Chondrocyte (in vitro differentiated cells): ENCODE data around the gene THSD4. TPM values are rescaled to one million over a fixed set of nuclear protein-coding genes. Genes with fewer than 3 reads are reported as not detected.

Experiments
- DNase-seq: peaks from one replicate; pipeline ENCODE4 v3.0.0; 2021; ENCODE audit warnings: mixed read lengths, low spot score
- H3K27ac Mint-ChIP-seq: one replicate; pipeline ENCODE4 v1.8.0; 2021; ENCODE audit warnings: mild to moderate bottlenecking, moderate library complexity, mixed read lengths; ENCODE audit not compliant: unreplicated experiment
- H3K27me3 Mint-ChIP-seq: 2 replicates; pipeline ENCODE4 v1.8.0; 2021; ENCODE audit warnings: low read depth, mixed read lengths
- H3K36me3 Mint-ChIP-seq: 2 replicates; pipeline ENCODE4 v1.8.0; 2021; ENCODE audit warnings: low read depth, mixed read lengths
- H3K4me1 Mint-ChIP-seq: 2 replicates; pipeline ENCODE4 v1.8.0; 2021; ENCODE audit warnings: low read depth, mild to moderate bottlenecking, mixed read lengths
- H3K4me3 Mint-ChIP-seq: one replicate; pipeline ENCODE4 v1.8.0; 2021; ENCODE audit warnings: mild to moderate bottlenecking, moderate library complexity, mixed read lengths; ENCODE audit not compliant: unreplicated experiment
- H3K9me3 Mint-ChIP-seq: 2 replicates; pipeline ENCODE4 v1.8.0; 2021; ENCODE audit warnings: low read depth, mixed read lengths
- CTCF ChIP-seq: fragments of 200-600 bp; sonication (generic); IDR thresholded peaks from 2 replicates; pipeline ENCODE4 v1.5.0; 2021; ENCODE audit warnings: antibody characterized with exemption, mild to moderate bottlenecking, moderate library complexity
- total RNA-seq: library from RNA; stranded (reverse); gene quantifications from 3 replicates; pipeline ENCODE4 v1.2.1, GENCODE V29; 2021

THSD4 gene
- total RNA-seq, 1 donor from 2014 or later = 3.4 TPM

- no peak for DNase-seq
- Mint-ChIP-seq H3K4me1 (peaks cover 15% of the 10 kb centered on the region), H3K36me3 (no peaks in the 10 kb centered on the region), H3K27ac (peak overlapping the region; percentile 51), H3K27me3 (no peaks in the 10 kb centered on the region), H3K4me3 (no peak overlapping the region), H3K9me3 (no peaks in the 10 kb centered on the region)
- no peak for TF ChIP-seq CTCF
Measured at GRCh38 chr15:71180986-71181853, 65.9 kb downstream of the THSD4 start.

DNA sequence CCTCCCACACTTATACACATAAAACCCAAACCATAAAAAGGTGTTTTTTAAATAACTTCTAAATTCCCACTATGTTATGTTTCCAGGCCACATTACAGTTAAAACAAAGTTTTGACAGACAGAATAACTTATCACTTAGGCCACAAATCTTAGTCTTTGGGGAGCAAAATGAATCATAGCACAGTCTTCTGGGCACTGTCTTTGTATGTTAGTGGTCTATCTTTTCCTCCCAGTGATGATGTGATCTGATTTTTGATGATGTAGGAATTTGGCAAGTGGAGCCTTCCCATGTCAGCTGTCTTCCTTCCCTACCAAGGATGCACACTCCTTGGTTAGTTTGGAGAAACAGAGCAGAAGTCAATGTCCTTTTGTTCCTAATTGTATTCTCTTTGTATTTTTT is 67.3 kb downstream of the THSD4 start:
- no peak for DNase-seq
- Mint-ChIP-seq H3K9me3 (no peaks in the 10 kb centered on the region), H3K4me3 (no peak overlapping the region)

GRCh38 chr15:71183063-71183462 is 67.8 kb downstream of the THSD4 start:
- Mint-ChIP-seq H3K27me3 (no peaks in the 10 kb centered on the region), H3K9me3 (no peaks in the 10 kb centered on the region), H3K27ac (peak overlapping the region; percentile 20), H3K4me3 (no peak overlapping the region), H3K36me3 (no peaks in the 10 kb centered on the region), H3K4me1 (peaks cover 15% of the 10 kb centered on the region)
- no peak for DNase-seq
- TF ChIP-seq CTCF = no peak

More for the DNA sequence above, 67.3 kb downstream of the THSD4 start:
- no peaks in the 10 kb centered on the region for H3K36me3 Mint-ChIP-seq
- no peak for TF ChIP-seq CTCF
- peak overlapping the region; percentile 74 for H3K27ac Mint-ChIP-seq
- no peaks in the 10 kb centered on the region for H3K27me3 Mint-ChIP-seq
- H3K4me1 Mint-ChIP-seq = peaks cover 15% of the 10 kb centered on the region

DNA sequence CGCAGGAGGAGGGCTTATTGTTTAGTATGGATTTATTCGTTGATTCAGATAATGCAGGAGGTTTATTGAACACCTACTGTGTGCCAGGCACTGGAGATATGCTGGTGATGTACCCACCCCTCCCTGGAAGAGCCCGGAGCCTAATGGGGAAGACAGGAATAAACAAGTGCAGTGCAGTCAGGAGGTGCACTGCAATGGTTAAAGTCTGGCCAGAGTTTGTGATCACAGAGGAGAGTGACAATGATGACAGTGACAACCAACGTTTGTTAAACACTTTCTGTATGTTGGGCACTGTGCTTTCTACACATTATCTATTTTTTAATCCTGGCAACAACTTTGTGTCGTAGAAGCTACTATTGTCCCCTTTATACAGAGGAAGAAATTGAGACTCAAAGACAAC is 70.4 kb downstream of the THSD4 start:
- no peak for TF ChIP-seq CTCF
- Mint-ChIP-seq H3K27me3 (no peaks in the 10 kb centered on the region), H3K4me1 (peaks cover 15% of the 10 kb centered on the region), H3K36me3 (no peaks in the 10 kb centered on the region), H3K27ac (no peak overlapping the region), H3K4me3 (no peak overlapping the region), H3K9me3 (no peaks in the 10 kb centered on the region)
- no peak for DNase-seq

GRCh38 chr15:71186267-71186666 is 71.0 kb downstream of the THSD4 start:
- Mint-ChIP-seq H3K27me3 (peaks cover 2% of the 10 kb centered on the region), H3K4me1 (peaks cover 15% of the 10 kb centered on the region), H3K27ac (no peak overlapping the region), H3K4me3 (no peak overlapping the region), H3K36me3 (no peaks in the 10 kb centered on the region), H3K9me3 (no peaks in the 10 kb centered on the region)
- DNase-seq = no peak
- TF ChIP-seq CTCF = no peak
